Activated naive CD4-positive, alpha-beta T cell treated with anti-CD3 and anti-CD28 coated beads, Interleukin-2, amount 10 ng/mL, durations not matched to agents 7 days and 5 days (primary cell): ENCODE results near the gene SHISAL2B.
"Not testable (repeated sequence)": the region's sequence is repeated elsewhere in the genome, so short reads cannot be mapped to it uniquely, and the experiment has no call there.

Experiments used
- CTCF ChIA-PET: fragments of 350-600 bp; sonication (Branson Sonifier 250); formaldehyde crosslinking; loops from one replicate; lab custom pipeline; 2021; ENCODE audit warnings: antibody characterized with exemption; lab: Charles Lee
- DNase-seq: peaks from one replicate; pipeline ENCODE4 v3.0.0-alpha.2; 2020
- H3K27ac Mint-ChIP-seq: one replicate; pipeline ENCODE4 v1.8.0; 2021; ENCODE audit warnings: mild to moderate bottlenecking, moderate library complexity, mixed read lengths
- H3K27me3 Mint-ChIP-seq: one replicate; pipeline ENCODE4 v1.8.0; 2021; ENCODE audit warnings: mild to moderate bottlenecking, mixed read lengths
- H3K36me3 Mint-ChIP-seq: one replicate; pipeline ENCODE4 v1.8.0; 2021; ENCODE audit warnings: mixed read lengths
- H3K4me1 Mint-ChIP-seq: one replicate; pipeline ENCODE4 v1.8.0; 2021; ENCODE audit warnings: mixed read lengths
- H3K4me3 Mint-ChIP-seq: one replicate; pipeline ENCODE4 v1.8.0; 2021; ENCODE audit warnings: mild to moderate bottlenecking, moderate library complexity, mixed read lengths
- H3K9me3 Mint-ChIP-seq: one replicate; pipeline ENCODE4 v1.8.0; 2021; ENCODE audit warnings: mixed read lengths

The SHISAL2B gene

DNA sequence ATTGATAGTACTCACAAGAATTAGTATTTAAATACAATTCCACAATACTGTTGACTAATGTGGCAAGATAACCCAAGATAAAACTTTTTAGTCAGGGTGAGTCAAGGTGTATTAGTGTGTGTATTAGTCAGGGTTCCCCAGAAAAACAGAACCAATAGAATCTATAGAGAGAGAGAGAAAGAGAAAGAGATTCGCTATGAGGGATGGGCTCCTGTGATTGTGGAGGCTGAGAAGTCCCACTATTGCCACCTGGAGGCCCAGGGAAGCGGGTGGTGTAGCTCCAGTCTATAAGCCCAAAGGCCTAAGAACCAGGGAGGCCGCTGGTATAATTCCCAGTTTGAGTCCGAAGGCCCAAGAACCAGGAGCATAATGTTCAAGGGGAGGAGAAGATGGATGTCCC, 10.0 kb upstream of the SHISAL2B start:
- CTCF ChIA-PET = no interaction called here

DNA sequence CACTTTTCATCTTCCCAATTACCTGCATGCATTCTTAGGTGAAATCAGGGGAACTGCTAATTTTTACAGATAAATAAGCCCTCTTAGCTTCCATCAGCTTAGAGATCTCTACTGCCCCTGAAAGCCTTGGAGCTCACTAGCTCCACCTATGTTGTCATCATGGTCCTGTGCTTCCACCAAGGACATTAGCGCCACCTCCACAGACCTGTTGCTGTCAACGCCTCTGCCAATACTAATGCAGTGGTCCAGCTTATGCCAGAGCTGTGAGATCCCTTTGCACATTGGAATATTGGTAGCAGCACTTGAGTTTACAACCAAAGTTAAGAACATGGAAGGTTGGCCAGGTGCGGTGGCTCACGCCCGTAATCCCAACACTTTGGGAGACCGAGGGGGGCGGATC, 7.7 kb upstream of the SHISAL2B start:
- H3K27ac Mint-ChIP-seq = no peak overlapping the region
- CTCF ChIA-PET = interaction anchor here (0.7 kb wide), 1 partner anchor 47 kb away, joined by 4 read pairs; no protein-coding TSS in a partner anchor
- no peaks in the 10 kb centered on the region for H3K4me1 Mint-ChIP-seq
- H3K36me3 Mint-ChIP-seq = no peaks in the 10 kb centered on the region
- no peaks in the 10 kb centered on the region for H3K9me3 Mint-ChIP-seq
- no peak for DNase-seq
- peaks cover 7% of the 10 kb centered on the region for H3K27me3 Mint-ChIP-seq
- H3K4me3 Mint-ChIP-seq = no peak overlapping the region

More for the DNA sequence above, 10.0 kb upstream of the SHISAL2B start:
- H3K27me3 Mint-ChIP-seq = peaks cover 7% of the 10 kb centered on the region
- H3K36me3 Mint-ChIP-seq = no peaks in the 10 kb centered on the region
- H3K4me1 Mint-ChIP-seq = no peaks in the 10 kb centered on the region
- no peak overlapping the region for H3K27ac Mint-ChIP-seq
- no peaks in the 10 kb centered on the region for H3K9me3 Mint-ChIP-seq
- H3K4me3 Mint-ChIP-seq = no peak overlapping the region
- DNase-seq = no peak

DNA sequence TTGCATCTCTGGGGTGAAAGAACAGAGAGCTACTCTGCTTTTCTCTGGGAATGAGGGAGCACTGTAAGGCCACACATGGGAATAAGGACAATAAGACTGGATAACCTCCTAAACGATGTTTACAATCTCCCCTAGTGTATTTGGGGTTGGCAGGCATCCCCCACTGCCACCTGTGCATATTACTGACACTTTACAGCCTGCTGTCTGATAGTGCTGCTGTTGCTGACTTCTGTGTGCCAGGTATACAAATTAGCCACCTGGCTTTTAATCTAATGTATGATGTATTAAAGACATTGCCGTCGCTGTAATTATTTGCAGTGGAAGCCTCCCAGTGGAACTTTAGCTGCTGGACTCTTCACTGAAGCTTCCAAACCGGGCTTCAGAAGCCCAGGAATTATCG, 4.4 kb upstream of the SHISAL2B start:
- CTCF ChIA-PET = no interaction called here
- H3K9me3 Mint-ChIP-seq = no peaks in the 10 kb centered on the region
- no peak for DNase-seq
- peaks cover 32% of the 10 kb centered on the region for H3K27me3 Mint-ChIP-seq
- H3K27ac Mint-ChIP-seq = no peak overlapping the region
- no peak overlapping the region for H3K4me3 Mint-ChIP-seq
- H3K4me1 Mint-ChIP-seq = peaks cover 4% of the 10 kb centered on the region
- no peaks in the 10 kb centered on the region for H3K36me3 Mint-ChIP-seq

DNA sequence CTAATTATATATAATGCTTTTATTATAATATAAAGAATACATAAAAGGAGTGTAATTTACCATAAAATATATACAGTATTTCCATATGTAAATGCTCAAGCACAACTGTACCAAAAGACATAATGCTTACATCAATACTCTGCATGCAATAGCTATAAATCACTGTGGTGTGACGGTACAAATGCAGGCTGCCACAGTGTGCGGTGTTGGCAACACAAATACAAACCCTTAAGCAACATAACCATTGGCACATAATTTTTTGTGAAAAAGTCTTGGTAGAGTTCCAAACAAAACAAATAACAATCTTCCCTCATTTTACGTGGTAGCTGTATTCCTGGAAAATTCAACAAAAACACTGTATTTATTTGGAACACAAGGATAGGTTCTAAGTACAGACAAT, 1.9 kb upstream of the SHISAL2B start:
- H3K4me1 Mint-ChIP-seq = peaks cover 4% of the 10 kb centered on the region
- no peak overlapping the region for H3K27ac Mint-ChIP-seq
- no peaks in the 10 kb centered on the region for H3K36me3 Mint-ChIP-seq
- peaks cover 49% of the 10 kb centered on the region for H3K27me3 Mint-ChIP-seq
- DNase-seq = no peak
- CTCF ChIA-PET = no interaction called here
- no peak overlapping the region for H3K4me3 Mint-ChIP-seq
- no peaks in the 10 kb centered on the region for H3K9me3 Mint-ChIP-seq

DNA sequence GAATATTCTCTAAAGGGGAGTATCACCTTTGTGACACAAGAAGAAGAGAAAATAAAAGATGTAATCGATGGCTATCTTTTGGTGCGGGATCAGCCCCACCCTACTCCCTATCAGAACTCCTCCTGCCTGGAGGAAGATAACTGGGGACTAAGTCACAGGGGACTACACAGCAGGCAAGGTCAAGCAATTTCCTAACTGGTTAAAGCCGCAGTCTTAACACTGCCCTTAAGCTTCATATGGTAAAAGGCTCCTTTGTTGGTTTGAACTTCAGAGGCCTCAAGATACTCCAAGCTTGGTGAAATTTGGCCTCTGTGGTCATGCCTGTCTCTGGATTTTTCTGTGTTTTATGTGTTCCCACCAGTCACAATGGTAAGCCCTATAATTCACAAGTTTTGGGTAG, 1.3 kb upstream of the SHISAL2B start:
- Mint-ChIP-seq H3K9me3 (no peaks in the 10 kb centered on the region), H3K36me3 (no peaks in the 10 kb centered on the region), H3K27me3 (peaks cover 51% of the 10 kb centered on the region), H3K4me3 (no peak overlapping the region), H3K4me1 (peaks cover 4% of the 10 kb centered on the region), H3K27ac (no peak overlapping the region)
- DNase-seq = no peak
- CTCF ChIA-PET = no interaction called here

DNA sequence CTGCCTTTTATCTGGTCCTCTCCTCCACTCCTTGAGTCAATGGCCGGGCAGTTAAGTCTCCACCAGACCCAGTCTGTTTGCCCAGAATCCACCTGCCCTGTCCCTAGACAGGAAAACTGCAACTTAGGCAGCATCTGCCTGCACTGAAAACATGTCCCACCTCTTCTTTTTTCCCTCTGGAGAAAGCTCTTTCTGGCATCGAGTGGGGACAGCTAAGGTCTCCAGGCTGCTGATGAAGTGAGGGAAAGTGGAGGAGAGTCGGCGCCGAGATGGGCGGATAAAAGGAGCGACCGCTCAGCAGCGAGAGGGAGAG, 243 bp upstream of the SHISAL2B start:
- Mint-ChIP-seq H3K4me1 (peaks cover 4% of the 10 kb centered on the region), H3K4me3 (no peak overlapping the region), H3K27ac (no peak overlapping the region), H3K9me3 (no peaks in the 10 kb centered on the region), H3K27me3 (peaks cover 51% of the 10 kb centered on the region), H3K36me3 (no peaks in the 10 kb centered on the region)
- no peak for DNase-seq
- CTCF ChIA-PET = interaction anchor here (0.6 kb wide), 1 partner anchor 58 kb away, joined by 3 read pairs; no protein-coding TSS in a partner anchor

DNA sequence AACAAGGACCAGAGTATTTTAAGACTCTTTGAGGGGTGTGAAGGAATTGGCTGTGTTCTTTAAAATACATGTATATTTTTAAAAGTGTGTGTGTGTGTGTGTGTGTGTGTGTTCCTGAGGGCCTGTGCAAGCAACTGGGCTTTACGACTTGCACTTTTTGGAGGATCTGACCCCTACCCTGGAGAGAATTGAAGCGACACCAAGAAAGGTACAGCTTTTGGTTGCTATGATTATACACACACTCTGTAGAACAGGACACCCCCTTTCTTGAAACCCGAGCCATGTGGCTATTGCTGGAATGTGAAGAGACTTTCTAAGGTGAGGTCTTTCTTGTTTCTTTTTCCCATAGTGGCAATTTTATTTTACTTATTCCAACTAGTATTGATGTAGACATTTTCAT, 988 bp downstream of the SHISAL2B start:
- Mint-ChIP-seq H3K27me3 (peaks cover 51% of the 10 kb centered on the region), H3K36me3 (no peaks in the 10 kb centered on the region), H3K27ac (no peak overlapping the region), H3K4me1 (peaks cover 4% of the 10 kb centered on the region), H3K9me3 (no peaks in the 10 kb centered on the region), H3K4me3 (no peak overlapping the region)
- no peak for DNase-seq
- CTCF ChIA-PET = no interaction called here

DNA sequence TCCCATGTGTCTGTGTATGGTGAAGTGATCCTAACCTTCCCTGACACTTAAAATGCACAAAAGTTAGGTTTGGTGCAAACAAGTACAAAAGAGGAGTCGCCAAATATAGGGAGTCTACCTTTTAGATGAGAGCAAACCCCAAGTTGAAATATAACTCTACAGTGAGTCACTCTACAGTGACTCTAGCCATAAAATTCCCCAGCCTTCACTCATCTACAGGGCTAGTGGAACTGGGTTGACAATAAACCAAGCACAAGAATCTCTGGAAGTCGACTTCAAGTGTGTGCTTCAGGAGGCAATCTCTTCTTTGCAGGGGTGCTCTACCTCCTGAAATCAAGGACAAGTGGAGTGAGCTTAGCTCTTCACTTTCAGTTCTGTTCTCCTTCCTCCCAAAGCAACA, 3.3 kb downstream of the SHISAL2B start:
- Mint-ChIP-seq H3K4me3 (no peak overlapping the region), H3K27ac (no peak overlapping the region), H3K36me3 (no peaks in the 10 kb centered on the region), H3K4me1 (peaks cover 4% of the 10 kb centered on the region), H3K9me3 (peaks cover 5% of the 10 kb centered on the region), H3K27me3 (peaks cover 48% of the 10 kb centered on the region)
- CTCF ChIA-PET = no interaction called here
- no peak for DNase-seq

DNA sequence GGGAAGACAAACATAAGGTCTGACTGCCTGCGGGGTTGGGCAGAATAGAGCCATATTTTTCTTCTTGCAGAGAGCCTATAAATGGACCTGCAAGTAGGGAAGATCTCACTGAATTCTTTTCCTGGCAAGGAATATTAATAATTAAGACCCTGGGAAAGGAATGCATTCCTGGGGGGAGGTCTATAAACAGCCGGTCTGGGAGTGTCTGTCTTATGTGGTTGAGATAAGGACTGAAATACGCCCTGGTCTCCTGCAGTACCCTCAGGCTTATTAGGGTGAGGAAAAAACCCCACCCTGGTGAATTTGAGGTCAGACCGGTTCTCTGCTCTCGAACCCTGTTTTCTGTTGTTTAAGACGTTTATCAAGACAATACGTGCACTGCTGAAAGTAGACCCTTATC, 6.1 kb downstream of the SHISAL2B start:
- CTCF ChIA-PET, H3K4me1 Mint-ChIP-seq, H3K36me3 Mint-ChIP-seq, H3K27ac Mint-ChIP-seq, H3K4me3 Mint-ChIP-seq, DNase-seq, H3K9me3 Mint-ChIP-seq: not testable (repeated sequence)
- peaks cover 20% of the 10 kb centered on the region for H3K27me3 Mint-ChIP-seq

DNA sequence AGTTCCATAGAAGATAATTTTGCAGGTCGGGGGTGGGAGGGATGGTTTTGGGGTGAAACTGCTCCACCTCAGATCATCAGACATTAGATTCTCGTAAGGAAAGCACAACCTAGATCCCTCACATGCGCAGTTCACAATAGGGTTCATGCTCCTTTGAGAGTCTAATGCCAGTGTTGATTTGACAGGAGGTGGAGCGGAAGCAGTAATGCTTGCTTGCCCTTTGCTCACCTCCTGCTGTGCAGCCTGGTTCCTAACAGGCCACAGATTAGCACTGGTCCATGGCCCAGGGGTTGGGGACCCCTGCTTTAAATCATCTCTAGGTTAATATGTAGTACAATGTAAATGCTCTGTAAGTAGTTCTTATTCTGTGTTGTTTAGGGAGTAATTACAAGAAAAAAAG, 10.5 kb downstream of the SHISAL2B start:
- Mint-ChIP-seq H3K4me3 (no peak overlapping the region), H3K4me1 (no peaks in the 10 kb centered on the region), H3K36me3 (no peaks in the 10 kb centered on the region), H3K27ac (no peak overlapping the region), H3K9me3 (peaks cover 5% of the 10 kb centered on the region), H3K27me3 (no peaks in the 10 kb centered on the region)
- no peak for DNase-seq
- CTCF ChIA-PET = no interaction called here

DNA sequence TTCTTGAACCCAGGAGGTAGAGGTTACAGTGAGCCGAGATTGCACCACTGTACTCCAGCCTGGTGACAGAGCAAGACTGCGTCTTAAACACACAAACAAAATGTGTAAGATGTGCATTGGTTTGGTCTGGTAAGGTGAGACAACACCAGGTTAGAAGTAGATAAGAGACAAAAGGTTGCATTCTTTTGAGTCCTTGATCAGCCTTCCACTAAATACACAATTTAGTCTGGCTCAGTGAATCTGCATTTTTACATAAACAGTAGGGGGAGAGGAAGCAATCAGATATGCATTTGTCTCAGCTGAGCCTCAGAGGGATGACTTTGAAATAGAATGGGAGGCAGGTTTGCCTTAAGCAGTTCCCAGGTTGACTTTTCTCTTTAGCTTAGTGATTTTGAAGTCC, 15.8 kb downstream of the SHISAL2B start:
- CTCF ChIA-PET = interaction anchor here (0.6 kb wide), 1 partner anchor 192 kb away, joined by 3 read pairs; no protein-coding TSS in a partner anchor
- H3K27me3 Mint-ChIP-seq = not testable (repeated sequence)

DNA sequence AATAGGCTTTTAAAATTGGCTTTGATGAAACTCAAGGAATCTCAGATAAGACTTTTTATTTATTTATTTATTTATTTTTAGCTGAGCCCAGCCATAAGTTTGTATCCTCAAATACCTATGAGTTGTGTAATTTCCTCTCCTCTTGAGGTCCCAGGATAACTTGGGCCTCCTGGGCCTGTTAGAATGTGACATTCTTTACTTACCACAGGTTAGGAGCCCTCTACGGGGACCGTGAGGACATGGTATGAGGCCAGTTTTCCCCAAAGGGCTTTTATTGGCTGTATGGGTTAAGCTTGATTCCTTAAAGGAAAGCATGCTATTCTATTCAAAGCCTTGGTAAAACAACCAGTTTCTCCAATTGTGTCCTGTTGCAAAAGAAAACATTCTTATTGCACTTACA, 16.9 kb downstream of the SHISAL2B start:
- H3K36me3 Mint-ChIP-seq = no peaks in the 10 kb centered on the region
- DNase-seq = no peak
- H3K27ac Mint-ChIP-seq = no peak overlapping the region
- H3K9me3 Mint-ChIP-seq = no peaks in the 10 kb centered on the region
- CTCF ChIA-PET = no interaction called here
- no peaks in the 10 kb centered on the region for H3K27me3 Mint-ChIP-seq
- H3K4me3 Mint-ChIP-seq = no peak overlapping the region
- no peaks in the 10 kb centered on the region for H3K4me1 Mint-ChIP-seq

More for the DNA sequence above, 15.8 kb downstream of the SHISAL2B start:
- not testable (repeated sequence) for H3K9me3 Mint-ChIP-seq, H3K4me1 Mint-ChIP-seq, H3K27ac Mint-ChIP-seq, DNase-seq, H3K36me3 Mint-ChIP-seq, H3K4me3 Mint-ChIP-seq

DNA sequence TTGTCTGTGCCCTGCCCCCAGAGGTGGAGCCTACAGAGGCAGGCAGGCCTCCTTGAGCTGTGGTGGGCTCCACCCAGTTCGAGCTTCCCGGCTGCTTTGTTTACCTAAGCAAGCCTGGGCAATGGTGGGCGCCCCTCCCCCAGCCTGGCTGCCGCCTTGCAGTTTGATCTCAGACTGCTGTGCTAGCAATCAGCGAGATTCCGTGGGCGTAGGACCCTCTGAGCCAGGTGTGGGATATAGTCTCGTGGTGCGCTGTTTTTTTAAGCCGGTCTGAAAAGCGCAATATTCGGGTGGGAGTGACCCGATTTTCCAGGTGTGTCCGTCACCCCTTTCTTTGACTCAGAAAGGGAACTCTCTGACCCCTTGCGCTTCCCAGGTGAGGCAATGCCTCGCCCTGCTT, 24.2 kb downstream of the SHISAL2B start:
- DNase-seq, H3K9me3 Mint-ChIP-seq, H3K27ac Mint-ChIP-seq, CTCF ChIA-PET, H3K36me3 Mint-ChIP-seq, H3K4me1 Mint-ChIP-seq, H3K27me3 Mint-ChIP-seq, H3K4me3 Mint-ChIP-seq: not testable (repeated sequence)

DNA sequence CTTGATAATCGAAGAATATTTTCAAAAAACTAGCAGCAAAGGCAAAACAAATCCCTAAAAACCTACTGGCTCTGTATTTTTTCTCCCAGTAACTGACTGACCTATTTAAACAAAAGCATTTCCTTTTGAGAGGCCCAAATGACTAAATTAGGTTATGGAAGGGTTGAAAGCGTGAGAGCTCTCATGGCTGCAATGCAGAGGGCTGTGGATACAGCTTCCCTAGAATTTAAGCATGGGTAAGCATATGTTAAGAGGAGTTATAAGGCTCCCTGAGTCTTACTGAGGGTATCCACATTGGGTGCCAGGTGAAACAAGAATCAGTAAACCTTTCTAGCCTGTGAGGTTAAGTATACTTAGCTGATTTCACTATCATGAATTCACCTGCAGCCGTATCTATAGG, 32.3 kb downstream of the SHISAL2B start:
- Mint-ChIP-seq H3K9me3 (no peaks in the 10 kb centered on the region), H3K36me3 (peaks cover 12% of the 10 kb centered on the region), H3K27me3 (no peaks in the 10 kb centered on the region), H3K4me1 (peaks cover 5% of the 10 kb centered on the region), H3K27ac (no peak overlapping the region), H3K4me3 (no peak overlapping the region)
- CTCF ChIA-PET = no interaction called here
- DNase-seq = no peak

DNA sequence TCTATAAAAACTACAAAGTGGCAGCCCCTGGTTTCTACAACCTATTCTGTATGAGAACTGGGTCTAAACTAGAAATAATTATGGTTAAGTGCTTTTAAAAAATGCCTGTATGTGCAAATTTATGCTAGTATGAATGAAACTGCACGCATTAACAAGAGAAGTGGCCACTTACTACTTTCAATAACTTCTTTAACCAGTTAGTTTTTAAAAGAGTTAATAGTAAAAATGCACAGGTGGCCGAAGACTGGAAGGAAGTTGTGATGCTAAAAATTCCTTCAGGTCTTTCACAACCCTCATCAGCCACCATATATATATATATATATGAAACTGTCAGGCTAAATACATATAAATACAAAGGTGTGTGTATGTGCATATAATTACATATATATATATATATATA, 36.8 kb downstream of the SHISAL2B start:
- H3K4me3 Mint-ChIP-seq = no peak overlapping the region
- H3K27me3 Mint-ChIP-seq = no peaks in the 10 kb centered on the region
- H3K27ac Mint-ChIP-seq = no peak overlapping the region
- no peak for DNase-seq
- peaks cover 13% of the 10 kb centered on the region for H3K36me3 Mint-ChIP-seq
- CTCF ChIA-PET = no interaction called here
- no peaks in the 10 kb centered on the region for H3K9me3 Mint-ChIP-seq
- no peaks in the 10 kb centered on the region for H3K4me1 Mint-ChIP-seq

DNA sequence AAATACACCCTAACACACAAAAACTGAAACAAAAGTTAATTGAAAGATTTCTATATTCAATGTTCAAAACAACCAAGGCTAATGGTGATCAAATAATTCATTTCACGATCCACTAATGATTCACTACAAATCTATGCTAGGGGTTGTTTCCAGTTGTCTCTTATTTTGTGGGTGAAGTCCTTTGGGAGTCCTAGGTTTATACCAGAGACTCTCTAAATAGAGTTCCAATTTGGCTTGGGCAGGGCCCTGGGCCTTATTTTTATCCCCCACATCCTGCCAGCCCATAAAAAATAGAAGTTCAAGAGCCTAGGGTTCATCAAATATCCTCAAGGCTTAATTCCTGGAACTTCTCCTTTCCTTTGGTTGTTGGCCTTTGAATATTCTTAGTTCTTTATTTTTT, 52.1 kb downstream of the SHISAL2B start:
- CTCF ChIA-PET = no interaction called here
- Mint-ChIP-seq H3K4me3 (no peak overlapping the region), H3K9me3 (no peaks in the 10 kb centered on the region), H3K36me3 (peaks cover 11% of the 10 kb centered on the region), H3K27me3 (no peaks in the 10 kb centered on the region), H3K27ac (no peak overlapping the region), H3K4me1 (peaks cover 2% of the 10 kb centered on the region)
- DNase-seq = no peak
